NCI-H526 (cell line): ENCODE measurements around the gene COA1.
"Not testable (repeated sequence)": the region's sequence is repeated elsewhere in the genome, so short reads cannot be mapped to it uniquely, and the experiment has no call there.

Experiments
- DNase-seq, 2 experiments: peaks; one replicate each; lab custom pipeline; 2025; lab: John Stamatoyannopoulos, UW

Gene COA1

GRCh38 chr7:43689115-43689514 is 40.2 kb downstream of the COA1 start:
- DNase-seq, result no peak

- DNase-seq, result not testable (repeated sequence)
Measured at GRCh38 chr7:43687866-43688265, 41.5 kb downstream of the COA1 start.

GRCh38 chr7:43686991-43687390 is 42.3 kb downstream of the COA1 start:
- DNase-seq, result no peak

GRCh38 chr7:43680736-43681135 is 48.6 kb downstream of the COA1 start:
- no peak for DNase-seq

- DNase-seq, result no peak
Measured at GRCh38 chr7:43679210-43680068, 49.9 kb downstream of the COA1 start.

- no peak for DNase-seq
Measured at GRCh38 chr7:43678315-43678714, 51.0 kb downstream of the COA1 start.

GRCh38 chr7:43677864-43678263 is 51.5 kb downstream of the COA1 start:
- no peak for DNase-seq

GRCh38 chr7:43674559-43675436 is 54.5 kb downstream of the COA1 start:
- DNase-seq, result no peak

- DNase-seq, result peak; percentile 16 to 38
Measured at GRCh38 chr7:43673243-43673976, 55.9 kb downstream of the COA1 start.

- no peak for DNase-seq
Measured at GRCh38 chr7:43671521-43671920, 57.8 kb downstream of the COA1 start.

GRCh38 chr7:43669286-43670081 is 59.8 kb downstream of the COA1 start:
- peak in 1 of 2 experiments; percentile 27 for DNase-seq

GRCh38 chr7:43668035-43668434 is 61.3 kb downstream of the COA1 start:
- no peak for DNase-seq

GRCh38 chr7:43666938-43667337 is 62.4 kb downstream of the COA1 start:
- DNase-seq, result no peak

GRCh38 chr7:43664681-43665080 is 64.6 kb downstream of the COA1 start:
- no peak for DNase-seq

- DNase-seq, result no peak
Measured at GRCh38 chr7:43660141-43660540, 69.2 kb downstream of the COA1 start.

GRCh38 chr7:43659549-43659896 is 69.8 kb downstream of the COA1 start:
- no peak for DNase-seq

GRCh38 chr7:43658718-43659548 is 70.4 kb downstream of the COA1 start:
- no peak for DNase-seq

- DNase-seq, result no peak
Measured at GRCh38 chr7:43656997-43657396, 72.3 kb downstream of the COA1 start.

- DNase-seq, result no peak
Measured at GRCh38 chr7:43655584-43655983, 73.7 kb downstream of the COA1 start.

- DNase-seq, result no peak
Measured at GRCh38 chr7:43653891-43654504, 75.3 kb downstream of the COA1 start.
